Superior temporal gyrus (tissue), 1 donor: ENCODE results near the gene TRAF3.
A peak's percentile ranks its signal among the peaks of the same experiment; 100 is the strongest.
"Not testable (repeated sequence)": the region's sequence is repeated elsewhere in the genome, so short reads cannot be mapped to it uniquely, and the experiment has no call there.

ENCODE experiments used
- DNase-seq: peaks from one replicate; pipeline ENCODE4 v3.0.0-alpha.2; 2016; ENCODE audit errors: extremely low spot score

Gene TRAF3

GRCh38 chr14:102751088-102751487 lies 26.2 kb upstream of the TRAF3 start:
- DNase-seq = no peak

- no peak for DNase-seq
Measured at GRCh38 chr14:102752239-102752847, 24.9 kb upstream of the TRAF3 start.

GRCh38 chr14:102754370-102755262 lies 22.6 kb upstream of the TRAF3 start:
- no peak for DNase-seq

GRCh38 chr14:102757646-102758045 lies 19.6 kb upstream of the TRAF3 start:
- DNase-seq = no peak

GRCh38 chr14:102758087-102758486 lies 19.2 kb upstream of the TRAF3 start:
- DNase-seq = no peak

- DNase-seq = no peak
Measured at GRCh38 chr14:102759456-102760187, 17.6 kb upstream of the TRAF3 start.

GRCh38 chr14:102760496-102761193 lies 16.6 kb upstream of the TRAF3 start:
- no peak for DNase-seq

- DNase-seq = no peak
Measured at GRCh38 chr14:102761206-102761605, 16.0 kb upstream of the TRAF3 start.

GRCh38 chr14:102764220-102764671 lies 13.0 kb upstream of the TRAF3 start:
- DNase-seq = no peak

- not testable (repeated sequence) for DNase-seq
Measured at GRCh38 chr14:102765770-102766169, 11.5 kb upstream of the TRAF3 start.

- DNase-seq = peak; percentile 16
Measured at GRCh38 chr14:102768223-102769048, 8.8 kb upstream of the TRAF3 start.

GRCh38 chr14:102769049-102769327 lies 8.3 kb upstream of the TRAF3 start:
- no peak for DNase-seq

- no peak for DNase-seq
Measured at GRCh38 chr14:102770147-102771123, 6.8 kb upstream of the TRAF3 start.

GRCh38 chr14:102771144-102771543 lies 6.1 kb upstream of the TRAF3 start:
- DNase-seq = no peak

- no peak for DNase-seq
Measured at GRCh38 chr14:102772781-102773570, 4.3 kb upstream of the TRAF3 start.

- peak; percentile 86 for DNase-seq
Measured at GRCh38 chr14:102774391-102775153, 2.7 kb upstream of the TRAF3 start.

GRCh38 chr14:102775855-102776760 lies 1.1 kb upstream of the TRAF3 start:
- DNase-seq = peak; percentile 25
